Stimulated activated CD4-positive, alpha-beta T cell treated with anti-CD3 and anti-CD28 coated beads, Interleukin-4, amount 100 ng/mL, for 4 hours (primary cell): ENCODE data around the gene RBPMS2.

ENCODE experiments used
- DNase-seq, 2 experiments: peaks; one replicate each; pipeline ENCODE4 v3.0.0-alpha.2; 2020

RBPMS2 gene

GRCh38 chr15:64781299-64781698 is 5.9 kb upstream of the RBPMS2 start:
- DNase-seq, result no peak

GRCh38 chr15:64780600-64781156 is 5.3 kb upstream of the RBPMS2 start:
- no peak for DNase-seq

- no peak for DNase-seq
Observed at GRCh38 chr15:64779630-64780029, 4.2 kb upstream of the RBPMS2 start.

GRCh38 chr15:64779024-64779423 is 3.6 kb upstream of the RBPMS2 start:
- no peak for DNase-seq

- DNase-seq, result no peak
Observed at GRCh38 chr15:64776402-64776786, 1.0 kb upstream of the RBPMS2 start.

- DNase-seq, result peak; percentile 7 to 12
Observed at GRCh38 chr15:64774629-64775493, 528 bp downstream of the RBPMS2 start.

- DNase-seq, result no peak
Observed at GRCh38 chr15:64774037-64774628, 1.3 kb downstream of the RBPMS2 start.

- DNase-seq, result no peak
Observed at GRCh38 chr15:64773606-64774005, 1.8 kb downstream of the RBPMS2 start.

GRCh38 chr15:64772964-64773363 is 2.4 kb downstream of the RBPMS2 start:
- DNase-seq, result no peak

- no peak for DNase-seq
Observed at GRCh38 chr15:64772488-64772887, 2.9 kb downstream of the RBPMS2 start.

GRCh38 chr15:64770626-64771025 is 4.8 kb downstream of the RBPMS2 start:
- DNase-seq, result no peak

GRCh38 chr15:64767203-64767602 is 8.2 kb downstream of the RBPMS2 start:
- DNase-seq, result no peak

- DNase-seq, result no peak
Observed at GRCh38 chr15:64766058-64766457, 9.3 kb downstream of the RBPMS2 start.

- DNase-seq, result no peak
Observed at GRCh38 chr15:64763874-64764273, 11.5 kb downstream of the RBPMS2 start.

- no peak for DNase-seq
Observed at GRCh38 chr15:64763462-64763861, 11.9 kb downstream of the RBPMS2 start.

- DNase-seq, result no peak
Observed at GRCh38 chr15:64763021-64763420, 12.4 kb downstream of the RBPMS2 start.

- no peak for DNase-seq
Observed at GRCh38 chr15:64762546-64762945, 12.8 kb downstream of the RBPMS2 start.

- no peak for DNase-seq
Observed at GRCh38 chr15:64761156-64761555, 14.2 kb downstream of the RBPMS2 start.

GRCh38 chr15:64760056-64760455 is 15.3 kb downstream of the RBPMS2 start:
- DNase-seq, result no peak

- DNase-seq, result no peak
Observed at GRCh38 chr15:64755427-64755940, 19.9 kb downstream of the RBPMS2 start.

- DNase-seq, result no peak
Observed at GRCh38 chr15:64754663-64755426, 20.5 kb downstream of the RBPMS2 start.

GRCh38 chr15:64753480-64754185 is 21.8 kb downstream of the RBPMS2 start:
- DNase-seq, result no peak

- no peak for DNase-seq
Observed at GRCh38 chr15:64751464-64751863, 23.9 kb downstream of the RBPMS2 start.
